Rectal smooth muscle tissue (tissue), 1 donor: ENCODE measurements around the gene NRP2.
A peak's percentile ranks its signal among the peaks of the same experiment; 100 is the strongest.

Source experiments
- H3K27ac ChIP-seq: one replicate; pipeline ENCODE4 v1.7.0; 2013; ENCODE audit warnings: low read depth, low read length, inconsistent platforms
- H3K27me3 ChIP-seq: one replicate; pipeline ENCODE4 v1.7.0; 2013; ENCODE audit warnings: low read length; ENCODE audit not compliant: control insufficient read depth, insufficient read depth
- H3K36me3 ChIP-seq: one replicate; pipeline ENCODE4 v1.7.0; 2013; ENCODE audit warnings: low read length; ENCODE audit not compliant: control insufficient read depth, insufficient read depth
- H3K4me1 ChIP-seq: one replicate; pipeline ENCODE4 v1.7.0; 2013; ENCODE audit warnings: low read length; ENCODE audit not compliant: control insufficient read depth, insufficient read depth
- H3K4me3 ChIP-seq: one replicate; pipeline ENCODE4 v1.7.0; 2013; ENCODE audit warnings: low read length
- H3K9ac ChIP-seq: one replicate; pipeline ENCODE4 v1.7.0; 2013; ENCODE audit warnings: low read length

Gene NRP2

GRCh38 chr2:205733082-205733481 is 50.8 kb downstream of the NRP2 start:
- Histone ChIP-seq H3K36me3 (peaks cover 9% of the 10 kb centered on the region), H3K4me1 (peaks cover 58% of the 10 kb centered on the region), H3K27me3 (no peaks in the 10 kb centered on the region), H3K4me3 (no peak overlapping the region), H3K9ac (no peak overlapping the region), H3K27ac (peak overlapping the region; percentile 93)

GRCh38 chr2:205733648-205734047 is 51.3 kb downstream of the NRP2 start:
- Histone ChIP-seq H3K27me3 (no peaks in the 10 kb centered on the region), H3K9ac (no peak overlapping the region), H3K27ac (peak overlapping the region; percentile 93), H3K36me3 (peaks cover 8% of the 10 kb centered on the region), H3K4me3 (no peak overlapping the region), H3K4me1 (peaks cover 53% of the 10 kb centered on the region)

GRCh38 chr2:205734436-205735037 is 52.2 kb downstream of the NRP2 start:
- H3K9ac ChIP-seq, result no peak overlapping the region
- peaks cover 6% of the 10 kb centered on the region for H3K36me3 ChIP-seq
- no peaks in the 10 kb centered on the region for H3K27me3 ChIP-seq
- peak overlapping the region; percentile 93 for H3K27ac ChIP-seq
- H3K4me1 ChIP-seq, result peaks cover 44% of the 10 kb centered on the region
- no peak overlapping the region for H3K4me3 ChIP-seq

- Histone ChIP-seq H3K36me3 (peaks cover 30% of the 10 kb centered on the region), H3K27ac (peak overlapping the region; percentile 55), H3K4me1 (peaks cover 16% of the 10 kb centered on the region), H3K27me3 (no peaks in the 10 kb centered on the region), H3K9ac (no peak overlapping the region), H3K4me3 (no peak overlapping the region)
Observed at GRCh38 chr2:205738117-205738968, 56.0 kb downstream of the NRP2 start.

- Histone ChIP-seq H3K27me3 (no peaks in the 10 kb centered on the region), H3K36me3 (peaks cover 33% of the 10 kb centered on the region), H3K4me1 (peaks cover 5% of the 10 kb centered on the region), H3K4me3 (no peak overlapping the region), H3K9ac (no peak overlapping the region), H3K27ac (peak overlapping the region; percentile 39)
Observed at GRCh38 chr2:205739620-205740019, 57.3 kb downstream of the NRP2 start.

GRCh38 chr2:205740381-205740780 is 58.1 kb downstream of the NRP2 start:
- H3K4me1 ChIP-seq, result no peaks in the 10 kb centered on the region
- H3K36me3 ChIP-seq, result peaks cover 38% of the 10 kb centered on the region
- no peak overlapping the region for H3K4me3 ChIP-seq
- H3K9ac ChIP-seq, result no peak overlapping the region
- H3K27ac ChIP-seq, result peak overlapping the region; percentile 39
- no peaks in the 10 kb centered on the region for H3K27me3 ChIP-seq

GRCh38 chr2:205741256-205741978 is 59.1 kb downstream of the NRP2 start:
- peaks cover 44% of the 10 kb centered on the region for H3K36me3 ChIP-seq
- H3K27ac ChIP-seq, result peak overlapping the region; percentile 40
- H3K9ac ChIP-seq, result no peak overlapping the region
- no peaks in the 10 kb centered on the region for H3K27me3 ChIP-seq
- peaks cover 7% of the 10 kb centered on the region for H3K4me1 ChIP-seq
- no peak overlapping the region for H3K4me3 ChIP-seq

- no peaks in the 10 kb centered on the region for H3K27me3 ChIP-seq
- no peak overlapping the region for H3K27ac ChIP-seq
- H3K4me1 ChIP-seq, result peaks cover 21% of the 10 kb centered on the region
- H3K36me3 ChIP-seq, result peaks cover 43% of the 10 kb centered on the region
- H3K4me3 ChIP-seq, result no peak overlapping the region
- H3K9ac ChIP-seq, result no peak overlapping the region
Observed at GRCh38 chr2:205743137-205743536, 60.8 kb downstream of the NRP2 start.

GRCh38 chr2:205744074-205744591 is 61.8 kb downstream of the NRP2 start:
- Histone ChIP-seq H3K27me3 (no peaks in the 10 kb centered on the region), H3K9ac (no peak overlapping the region), H3K4me1 (peaks cover 21% of the 10 kb centered on the region), H3K4me3 (no peak overlapping the region), H3K27ac (peak overlapping the region; percentile 86), H3K36me3 (peaks cover 45% of the 10 kb centered on the region)

GRCh38 chr2:205745661-205746419 is 63.5 kb downstream of the NRP2 start:
- peaks cover 42% of the 10 kb centered on the region for H3K36me3 ChIP-seq
- no peak overlapping the region for H3K4me3 ChIP-seq
- peaks cover 31% of the 10 kb centered on the region for H3K4me1 ChIP-seq
- no peak overlapping the region for H3K9ac ChIP-seq
- no peaks in the 10 kb centered on the region for H3K27me3 ChIP-seq
- H3K27ac ChIP-seq, result peak overlapping the region; percentile 86

- Histone ChIP-seq H3K36me3 (peaks cover 37% of the 10 kb centered on the region), H3K9ac (no peak overlapping the region), H3K27me3 (no peaks in the 10 kb centered on the region), H3K4me1 (peaks cover 32% of the 10 kb centered on the region), H3K27ac (peak overlapping the region; percentile 86), H3K4me3 (no peak overlapping the region)
Observed at GRCh38 chr2:205746420-205746785, 64.1 kb downstream of the NRP2 start.
